ENCODE results near the gene TANC1. TPM values are rescaled to one million over a fixed set of nuclear protein-coding genes. Genes with fewer than 3 reads are reported as not detected.

The TANC1 gene
- total RNA-seq, 1 donor = 74.7 TPM

- no peak overlapping the region for H3K4me3 ChIP-seq (ENCODE audit: low read depth, low read length)
- DNase-seq (ENCODE audit: low read depth) = peak; percentile 22
- no peak for TF ChIP-seq CTCF (IDR thresholded peaks at IDR 0.05; ENCODE audit: insufficient read depth, low read depth, low read length)
These were observed 30.3 kb downstream of the TANC1 start for GRCh38 chr2:158998551-158999248.

- H3K4me3 ChIP-seq (ENCODE audit: low read depth, low read length) = no peak overlapping the region
- no peak for TF ChIP-seq CTCF (IDR thresholded peaks at IDR 0.05; ENCODE audit: insufficient read depth, low read depth, low read length)
- DNase-seq (ENCODE audit: low read depth) = peak; percentile 36
These were observed 31.0 kb downstream of the TANC1 start for GRCh38 chr2:158999458-158999857.

GRCh38 chr2:159000072-159000471 lies 31.6 kb downstream of the TANC1 start:
- no peak for DNase-seq (ENCODE audit: low read depth)
- no peak for TF ChIP-seq CTCF (IDR thresholded peaks at IDR 0.05; ENCODE audit: insufficient read depth, low read depth, low read length)
- H3K4me3 ChIP-seq (ENCODE audit: low read depth, low read length) = no peak overlapping the region

GRCh38 chr2:159002462-159003111 lies 34.1 kb downstream of the TANC1 start:
- no peak overlapping the region for H3K4me3 ChIP-seq (ENCODE audit: low read depth, low read length)
- TF ChIP-seq CTCF (IDR thresholded peaks at IDR 0.05; ENCODE audit: insufficient read depth, low read depth, low read length) = no peak
- DNase-seq (ENCODE audit: low read depth) = no peak

- no peak for TF ChIP-seq CTCF (IDR thresholded peaks at IDR 0.05; ENCODE audit: insufficient read depth, low read depth, low read length)
- H3K4me3 ChIP-seq (ENCODE audit: low read depth, low read length) = no peak overlapping the region
- no peak for DNase-seq (ENCODE audit: low read depth)
These were observed 35.1 kb downstream of the TANC1 start for GRCh38 chr2:159003555-159003954.

GRCh38 chr2:159004849-159005248 lies 36.4 kb downstream of the TANC1 start:
- no peak for DNase-seq (ENCODE audit: low read depth)
- TF ChIP-seq CTCF (IDR thresholded peaks at IDR 0.05; ENCODE audit: insufficient read depth, low read depth, low read length) = no peak
- no peak overlapping the region for H3K4me3 ChIP-seq (ENCODE audit: low read depth, low read length)
